Measurements from ENCODE around the gene PLAU. TPM values are rescaled to one million over a fixed set of nuclear protein-coding genes. Genes with fewer than 3 reads are reported as not detected.

PLAU gene
- total and polyA plus RNA-seq, 2 experiments from 2014 or later = 13.3 to 17.5 TPM

GRCh38 chr10:73886085-73886529 is 24.8 kb upstream of the PLAU start:
- H3K4me1 ChIP-seq (ENCODE audit: insufficient read depth) = peaks cover 11% of the 10 kb centered on the region; the same call in 1 of the 2 replicates
- Mint-ChIP-seq H3K36me3 (ENCODE audit: low read depth) (no peaks in the 10 kb centered on the region), H3K27me3 (ENCODE audit: insufficient read depth, low read depth, poor library complexity) (peaks cover 2% of the 10 kb centered on the region), H3K4me3 (no peak overlapping the region), H3K9me3 (no peaks in the 10 kb centered on the region), H3K4me1 (peaks cover 12% of the 10 kb centered on the region), H3K27ac (no peak overlapping the region)
- H2AFZ ChIP-seq = no peak overlapping the region
- no peaks in the 10 kb centered on the region for H3F3A ChIP-seq (replicated peaks; ENCODE audit: low read depth)
- no peaks in the 10 kb centered on the region; the same call in 1 of the 2 replicates for H4K20me1 ChIP-seq (replicated peaks; ENCODE audit: insufficient read depth)
- H3K9me2 ChIP-seq (ENCODE audit: insufficient read depth) = no peaks in the 10 kb centered on the region
- H3K27me3 ChIP-seq (ENCODE audit: insufficient read depth) = no peaks in the 10 kb centered on the region
- no peak overlapping the region for H3K27ac ChIP-seq (ENCODE audit: low read depth)
- no peak overlapping the region for H3K4me3 ChIP-seq
- TF ChIP-seq ZNF462 (CRISPR knock-in tag; IDR thresholded peaks at IDR 0.05) (peak; percentile 90), ZNF114 (CRISPR knock-in tag; IDR thresholded peaks at IDR 0.05) (0 out of 2 replicates have a peak, but pooled peaks have one; percentile 46), CTCF (conservative IDR thresholded peaks at IDR 0.05; ENCODE audit: low read depth in 2 of 2) (peak; percentile 89 to 97), JUNB (IDR thresholded peaks at IDR 0.05; ENCODE audit: unreplicated experiment) (no peak)
- H3K79me2 ChIP-seq (replicated peaks; ENCODE audit: insufficient read depth) = no peaks in the 10 kb centered on the region
- DNase-seq (ENCODE audit: low spot score) (peak; percentile 91), ATAC-seq (peak; percentile 96)
- H3K4me2 ChIP-seq = no peak overlapping the region
- no peaks in the 10 kb centered on the region for H3K36me3 ChIP-seq (ENCODE audit: insufficient read depth)
